Stimulated activated CD4-positive, alpha-beta T cell treated with anti-CD3 and anti-CD28 coated beads, Interleukin-4, amount 100 ng/mL, for 1 hour (primary cell): ENCODE results near the gene IBTK.
"Not testable (repeated sequence)": the region's sequence is repeated elsewhere in the genome, so short reads cannot be mapped to it uniquely, and the experiment has no call there.

Experiments
- DNase-seq: peaks from one replicate; pipeline ENCODE4 v3.0.0-alpha.2; 2020

The IBTK gene

GRCh38 chr6:82247505-82248272, at the start of gene IBTK:
IBTK (minus strand) TSS chr6:82247744; CDS start chr6:82240486, 7,258 bp downstream.
- DNase-seq, result peak; percentile 90

GRCh38 chr6:82283771-82284410, 36.3 kb upstream of the IBTK start:
- DNase-seq, result no peak

- DNase-seq, result not testable (repeated sequence)
These were observed 34.0 kb upstream of the IBTK start for GRCh38 chr6:82281550-82281949.

- no peak for DNase-seq
These were observed 30.1 kb upstream of the IBTK start for GRCh38 chr6:82277686-82278085.

- DNase-seq, result no peak
These were observed 28.1 kb upstream of the IBTK start for GRCh38 chr6:82275686-82276085.

- DNase-seq, result no peak
These were observed 25.8 kb upstream of the IBTK start for GRCh38 chr6:82273295-82273694.

GRCh38 chr6:82270881-82271635, 23.5 kb upstream of the IBTK start:
- DNase-seq, result no peak

- no peak for DNase-seq
These were observed 20.8 kb upstream of the IBTK start for GRCh38 chr6:82268301-82268846.

- DNase-seq, result no peak
These were observed 17.3 kb upstream of the IBTK start for GRCh38 chr6:82264824-82265223.

DNA sequence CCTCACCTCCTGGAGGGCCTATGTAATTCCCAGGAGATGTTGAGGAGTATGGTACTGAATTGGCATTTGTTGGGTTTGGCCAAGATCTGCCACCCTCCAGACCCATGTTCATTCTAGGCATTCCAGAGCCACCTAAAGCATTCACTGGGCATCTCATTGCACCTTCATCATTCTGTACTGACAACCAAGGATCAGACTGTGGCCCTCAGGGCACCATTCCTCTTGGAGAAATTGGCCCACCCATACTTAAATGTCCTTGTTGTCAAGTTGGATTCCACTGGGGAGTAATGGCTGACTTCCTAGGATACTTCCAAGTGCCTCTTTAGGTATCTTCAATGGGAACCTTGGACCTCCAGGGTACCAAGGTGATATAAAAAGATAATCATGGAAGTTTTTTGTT, 16.8 kb upstream of the IBTK start:
- no peak for DNase-seq

DNA sequence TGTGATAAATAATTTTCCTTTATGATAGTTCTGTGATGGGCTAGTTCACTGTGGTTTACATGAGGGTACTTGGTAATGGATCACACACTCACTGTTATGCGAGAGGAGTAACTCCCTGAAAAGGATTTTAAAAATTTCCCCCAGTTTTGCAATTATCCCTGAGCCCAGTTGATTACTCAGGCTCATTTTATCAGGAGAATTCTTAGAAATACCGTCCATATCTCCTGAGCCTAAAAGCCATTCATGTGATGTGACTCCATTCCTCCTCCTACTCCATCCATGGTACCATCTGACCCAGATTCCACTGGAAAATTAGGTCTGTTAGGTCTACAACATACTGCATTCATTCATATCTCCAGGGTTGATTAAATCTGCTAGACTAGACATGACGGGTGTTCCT, 16.4 kb upstream of the IBTK start:
- no peak for DNase-seq

GRCh38 chr6:82260997-82261732, 13.6 kb upstream of the IBTK start:
- DNase-seq, result no peak

- no peak for DNase-seq
These were observed 11.8 kb upstream of the IBTK start for GRCh38 chr6:82259389-82259788.

GRCh38 chr6:82257088-82257774, 9.7 kb upstream of the IBTK start:
- DNase-seq, result no peak

- DNase-seq, result not testable (repeated sequence)
These were observed 7.2 kb upstream of the IBTK start for GRCh38 chr6:82254722-82255121.

DNA sequence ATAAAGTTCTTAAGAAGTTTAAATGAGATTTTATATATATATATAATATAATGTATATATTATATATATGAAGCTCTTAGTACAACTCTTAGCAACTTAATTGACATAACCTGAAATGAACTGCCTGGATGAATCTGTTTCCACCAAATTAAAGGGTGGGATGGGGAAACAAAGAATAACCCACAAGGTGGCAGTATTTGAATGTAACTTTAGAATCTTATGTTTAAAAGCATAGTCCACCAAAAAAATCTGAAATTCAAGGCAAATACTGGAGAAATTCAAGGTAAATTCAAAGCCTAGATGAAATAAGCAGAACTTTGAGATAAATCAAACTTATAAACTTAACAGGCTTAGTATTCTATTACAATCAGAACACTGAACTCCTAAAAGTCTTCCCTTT, 4.4 kb upstream of the IBTK start:
- no peak for DNase-seq

DNA sequence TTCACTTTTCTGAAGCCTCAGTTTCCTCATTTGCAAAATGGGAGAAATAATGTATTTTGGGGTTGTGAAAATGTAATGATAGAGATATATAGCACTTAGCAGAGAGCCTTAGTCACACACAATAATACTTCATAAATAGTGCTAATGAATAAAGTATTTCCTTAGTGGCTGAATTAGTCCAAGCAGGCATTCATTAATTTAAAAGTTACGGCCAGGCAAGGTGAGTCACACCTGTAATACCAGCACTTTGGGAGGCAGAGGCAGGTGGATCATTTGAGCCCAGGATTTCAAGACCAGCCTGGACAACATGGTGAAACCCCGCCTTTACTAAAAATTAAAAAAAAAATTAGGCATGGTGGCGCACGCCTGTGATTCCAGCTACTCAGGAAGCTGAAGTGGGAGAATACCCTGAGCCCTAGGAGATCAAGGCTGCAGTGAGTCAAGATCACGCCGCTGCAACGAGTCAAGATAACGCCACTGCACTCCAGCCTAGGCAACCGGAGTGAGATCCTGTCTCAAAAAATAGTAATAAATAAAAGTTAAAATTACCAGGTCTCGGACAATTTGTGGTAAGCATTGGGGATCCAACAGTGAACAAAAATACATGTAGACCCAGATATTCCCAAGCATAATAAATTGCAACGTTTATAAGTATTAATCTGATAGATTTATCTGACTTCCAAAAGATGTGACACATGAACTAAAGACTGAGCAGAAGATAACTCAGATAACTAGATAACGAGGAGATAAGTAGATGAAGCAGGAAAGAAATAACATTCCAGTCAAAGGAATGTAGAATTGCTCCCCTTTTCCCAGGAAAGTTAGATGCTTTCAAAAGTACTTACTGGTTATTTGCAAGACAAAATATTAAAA, 2.1 kb upstream of the IBTK start:
- DNase-seq, result no peak

GRCh38 chr6:82248273-82248735, 760 bp upstream of the IBTK start:
- no peak for DNase-seq

GRCh38 chr6:82246802-82247504, 591 bp downstream of the IBTK start:
- no peak for DNase-seq

DNA sequence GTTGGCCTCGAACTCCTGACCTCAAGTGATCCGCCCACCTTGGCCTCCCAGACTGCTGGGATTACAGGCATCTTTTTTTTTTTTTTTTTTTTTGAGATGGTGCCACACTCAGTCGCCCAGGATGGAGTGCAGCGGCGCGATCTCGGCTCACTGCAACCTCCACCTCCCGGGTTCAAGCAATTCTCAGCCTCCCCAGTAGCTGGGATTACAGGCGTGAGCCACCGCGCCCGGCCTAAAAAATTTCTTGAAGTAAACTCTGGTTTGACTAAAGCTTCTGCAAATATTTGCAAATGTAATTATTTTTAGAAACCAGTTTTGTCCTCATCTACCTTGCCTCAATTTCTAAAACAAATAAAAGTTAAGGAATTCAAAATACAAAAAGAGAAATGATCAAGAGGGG, 1.2 kb downstream of the IBTK start:
- DNase-seq, result no peak
